ENCODE data around the gene KRTAP10-9. TPM values are rescaled to one million over a fixed set of nuclear protein-coding genes. Genes with fewer than 3 reads are reported as not detected.
"Not testable (repeated sequence)": the region's sequence is repeated elsewhere in the genome, so short reads cannot be mapped to it uniquely, and the experiment has no call there.

KRTAP10-9 gene
- polyA plus RNA-seq, 1 donor (not counting 4 experiments of a cell fraction or from before 2014, with no cell fraction given), result not detected

DNA sequence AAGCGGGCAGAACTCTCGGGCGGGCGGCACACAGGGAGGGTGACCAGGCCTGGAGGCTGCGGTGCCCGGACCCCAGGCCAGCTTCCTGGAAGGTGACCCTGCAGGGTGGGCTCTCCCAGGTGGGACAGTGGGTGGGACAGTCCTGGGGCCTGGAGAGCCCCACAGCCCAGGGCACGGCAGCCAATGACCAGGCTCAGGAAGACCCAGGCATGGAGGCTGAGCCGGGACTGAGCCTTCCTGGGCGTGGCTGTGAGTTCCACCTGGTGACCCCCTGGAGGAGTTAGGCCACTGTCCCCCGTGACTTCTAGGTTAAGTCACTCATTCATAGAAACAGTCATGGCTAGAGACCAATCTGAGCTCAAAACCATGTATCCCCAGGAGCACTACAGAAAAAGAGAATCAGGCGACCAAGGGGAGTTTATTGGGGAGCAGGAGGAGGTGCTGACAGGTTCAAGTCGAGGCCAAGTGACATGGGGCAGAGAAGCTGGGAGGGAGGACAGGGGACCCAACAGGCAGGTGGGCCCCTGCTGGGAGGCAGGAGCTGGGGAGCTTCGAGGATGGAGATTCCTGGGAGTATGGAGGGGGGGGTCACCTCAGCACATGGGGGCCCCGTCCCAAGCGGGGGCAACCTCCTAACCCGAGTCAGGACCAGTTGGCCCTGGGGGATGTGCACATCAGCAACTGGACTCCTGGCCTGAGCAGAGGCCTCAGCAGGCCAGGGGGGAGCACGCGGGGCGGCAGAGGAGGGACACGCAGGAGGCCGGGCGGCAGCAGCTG lies 47.6 kb upstream of the KRTAP10-9 start:
- Histone ChIP-seq H3K9ac (ENCODE audit: control insufficient read depth, extremely low read depth, insufficient read depth, low read length) (no peak overlapping the region), H3K4me3 (ENCODE audit: control insufficient read depth in 2 of 3, extremely low read depth in 1 of 3, insufficient read depth in 2 of 3, low read depth in 1 of 3, low read length in 3 of 3) (no peak overlapping the region), H3K79me2 (ENCODE audit: control insufficient read depth, insufficient read depth, low read length) (no peaks in the 10 kb centered on the region), H3K9me3 (ENCODE audit: control insufficient read depth, low read depth, low read length) (peaks cover 11% of the 10 kb centered on the region), H3K27ac (ENCODE audit: control insufficient read depth, insufficient read depth, low read length) (no peak overlapping the region), H3K4me1 (ENCODE audit: control insufficient read depth, extremely low read depth, insufficient read depth, low read length) (no peaks in the 10 kb centered on the region), H3K9me1 (ENCODE audit: control insufficient read depth, extremely low read depth, insufficient read depth, low read length) (no peaks in the 10 kb centered on the region), H3K27me3 (ENCODE audit: control insufficient read depth, extremely low read depth, insufficient read depth, low read length) (no peaks in the 10 kb centered on the region), H4K20me1 (ENCODE audit: control insufficient read depth, extremely low read depth, insufficient read depth, low read length) (no peaks in the 10 kb centered on the region), H3K36me3 (ENCODE audit: control insufficient read depth in 2 of 2, extremely low read depth in 1 of 2, insufficient read depth in 2 of 2, low read length in 2 of 2) (no peaks in the 10 kb centered on the region), H3K4me2 (ENCODE audit: control insufficient read depth, extremely low read depth, insufficient read depth, low read depth, low read length) (no peak overlapping the region), H2AFZ (ENCODE audit: control insufficient read depth, low read length) (no peak overlapping the region)
- DNase-seq (ENCODE audit: low read depth, low spot score), result no peak
- TF ChIP-seq, protein P1, sequence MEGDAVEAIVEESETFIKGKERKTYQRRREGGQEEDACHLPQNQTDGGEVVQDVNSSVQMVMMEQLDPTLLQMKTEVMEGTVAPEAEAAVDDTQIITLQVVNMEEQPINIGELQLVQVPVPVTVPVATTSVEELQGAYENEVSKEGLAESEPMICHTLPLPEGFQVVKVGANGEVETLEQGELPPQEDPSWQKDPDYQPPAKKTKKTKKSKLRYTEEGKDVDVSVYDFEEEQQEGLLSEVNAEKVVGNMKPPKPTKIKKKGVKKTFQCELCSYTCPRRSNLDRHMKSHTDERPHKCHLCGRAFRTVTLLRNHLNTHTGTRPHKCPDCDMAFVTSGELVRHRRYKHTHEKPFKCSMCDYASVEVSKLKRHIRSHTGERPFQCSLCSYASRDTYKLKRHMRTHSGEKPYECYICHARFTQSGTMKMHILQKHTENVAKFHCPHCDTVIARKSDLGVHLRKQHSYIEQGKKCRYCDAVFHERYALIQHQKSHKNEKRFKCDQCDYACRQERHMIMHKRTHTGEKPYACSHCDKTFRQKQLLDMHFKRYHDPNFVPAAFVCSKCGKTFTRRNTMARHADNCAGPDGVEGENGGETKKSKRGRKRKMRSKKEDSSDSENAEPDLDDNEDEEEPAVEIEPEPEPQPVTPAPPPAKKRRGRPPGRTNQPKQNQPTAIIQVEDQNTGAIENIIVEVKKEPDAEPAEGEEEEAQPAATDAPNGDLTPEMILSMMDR (optimal IDR thresholded peaks at IDR 0.05 in 1 of 3, IDR thresholded peaks at IDR 0.05 in 1 of 3, conservative IDR thresholded peaks at IDR 0.05 in 1 of 3; ENCODE audit: extremely low read depth in 1 of 3, insufficient read depth in 2 of 3, low read length in 3 of 3), result no peak
- TF ChIP-seq EZH2 (IDR thresholded peaks at IDR 0.05; ENCODE audit: low read length), result no peak
- no peak for FAIRE-seq
- dilution Hi-C loops (cut with MboI; ENCODE audit: extremely low pct_ligation_motif_present, low sequenced_read_pairs), result no loop called here

DNA sequence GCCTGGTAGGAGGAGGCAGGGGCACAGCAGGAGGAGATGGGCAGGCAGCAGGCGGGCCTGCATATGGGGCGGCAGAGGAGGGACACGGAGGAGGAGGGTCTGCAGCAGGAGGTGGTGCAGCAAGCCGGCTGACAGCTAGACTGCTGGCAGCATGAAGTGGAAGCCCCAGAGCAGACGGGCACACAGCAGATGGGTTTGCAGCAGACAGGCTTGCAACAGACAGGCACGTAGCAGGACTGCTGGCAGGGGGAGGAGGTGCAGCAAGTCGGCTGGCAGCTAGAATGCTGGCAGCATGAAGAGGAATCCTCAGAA lies 47.1 kb upstream of the KRTAP10-9 start:
- peaks cover 11% of the 10 kb centered on the region for H3K9me3 ChIP-seq (ENCODE audit: control insufficient read depth, low read depth, low read length)
- no peaks in the 10 kb centered on the region for H3K27me3 ChIP-seq (ENCODE audit: control insufficient read depth, extremely low read depth, insufficient read depth, low read length)
- H3K4me3 ChIP-seq (ENCODE audit: control insufficient read depth in 2 of 3, extremely low read depth in 1 of 3, insufficient read depth in 2 of 3, low read depth in 1 of 3, low read length in 3 of 3), result no peak overlapping the region
- H3K4me1 ChIP-seq (ENCODE audit: control insufficient read depth, extremely low read depth, insufficient read depth, low read length), result no peaks in the 10 kb centered on the region
- H3K4me2 ChIP-seq (ENCODE audit: control insufficient read depth, extremely low read depth, insufficient read depth, low read depth, low read length), result no peak overlapping the region
- no peak overlapping the region for H3K27ac ChIP-seq (ENCODE audit: control insufficient read depth, insufficient read depth, low read length)
- H3K36me3 ChIP-seq (ENCODE audit: control insufficient read depth in 2 of 2, extremely low read depth in 1 of 2, insufficient read depth in 2 of 2, low read length in 2 of 2), result no peaks in the 10 kb centered on the region
- dilution Hi-C loops (cut with MboI; ENCODE audit: extremely low pct_ligation_motif_present, low sequenced_read_pairs), result no loop called here
- no peaks in the 10 kb centered on the region for H3K9me1 ChIP-seq (ENCODE audit: control insufficient read depth, extremely low read depth, insufficient read depth, low read length)
- no peak overlapping the region for H3K9ac ChIP-seq (ENCODE audit: control insufficient read depth, extremely low read depth, insufficient read depth, low read length)
- DNase-seq (ENCODE audit: low read depth, low spot score) (no peak), FAIRE-seq (no peak)
- H2AFZ ChIP-seq (ENCODE audit: control insufficient read depth, low read length), result no peak overlapping the region
- TF ChIP-seq EZH2 (IDR thresholded peaks at IDR 0.05; ENCODE audit: low read length), result no peak
- TF ChIP-seq, protein P1 (optimal IDR thresholded peaks at IDR 0.05 in 1 of 3, IDR thresholded peaks at IDR 0.05 in 1 of 3, conservative IDR thresholded peaks at IDR 0.05 in 1 of 3; ENCODE audit: extremely low read depth in 1 of 3, insufficient read depth in 2 of 3, low read length in 3 of 3), result no peak
- H3K79me2 ChIP-seq (ENCODE audit: control insufficient read depth, insufficient read depth, low read length), result no peaks in the 10 kb centered on the region
- H4K20me1 ChIP-seq (ENCODE audit: control insufficient read depth, extremely low read depth, insufficient read depth, low read length), result no peaks in the 10 kb centered on the region

DNA sequence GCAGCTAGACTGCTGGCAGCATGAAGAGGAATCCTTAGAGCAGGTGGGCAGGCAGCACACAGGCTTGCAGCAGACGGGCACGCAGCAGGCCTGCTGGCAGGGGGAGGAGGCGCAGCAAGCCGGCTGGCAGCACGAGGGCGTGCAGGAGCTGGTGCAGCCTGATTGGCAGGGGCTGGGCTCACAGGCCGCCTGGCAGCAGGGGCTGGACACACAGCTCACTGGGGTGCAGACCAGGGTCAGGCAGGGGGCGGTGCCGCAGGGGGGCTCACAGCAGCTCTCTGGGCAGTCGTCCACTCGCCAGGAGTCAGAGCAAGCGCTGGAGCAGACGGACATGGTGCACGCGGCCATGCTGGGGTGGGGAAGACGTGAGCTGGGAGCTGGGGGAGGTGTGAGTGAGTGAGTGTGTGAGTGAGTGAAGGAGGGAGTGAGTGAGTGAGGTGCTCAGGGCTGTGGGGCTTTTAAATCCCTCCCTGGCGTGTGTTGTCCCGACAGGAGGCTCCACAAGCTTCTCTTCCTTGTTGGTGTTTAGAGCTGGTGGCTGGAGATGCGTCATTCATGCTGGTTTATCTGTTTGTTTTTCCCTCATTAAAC lies 46.6 kb upstream of the KRTAP10-9 start, which contains the start of gene KRTAP10-5:
KRTAP10-5 (minus strand) TSS at position 374 of the 591 bp plus-strand sequence; CDS start at position 348, 26 bp downstream.
- H4K20me1 ChIP-seq (ENCODE audit: control insufficient read depth, extremely low read depth, insufficient read depth, low read length); H3K4me1 ChIP-seq (ENCODE audit: control insufficient read depth, extremely low read depth, insufficient read depth, low read length); H3K9me1 ChIP-seq (ENCODE audit: control insufficient read depth, extremely low read depth, insufficient read depth, low read length); DNase-seq (ENCODE audit: low read depth, low spot score); dilution Hi-C loops (cut with MboI; ENCODE audit: extremely low pct_ligation_motif_present, low sequenced_read_pairs); H3K36me3 ChIP-seq (ENCODE audit: control insufficient read depth in 2 of 2, extremely low read depth in 1 of 2, insufficient read depth in 2 of 2, low read length in 2 of 2); H3K4me2 ChIP-seq (ENCODE audit: control insufficient read depth, extremely low read depth, insufficient read depth, low read depth, low read length); H3K9ac ChIP-seq (ENCODE audit: control insufficient read depth, extremely low read depth, insufficient read depth, low read length); H2AFZ ChIP-seq (ENCODE audit: control insufficient read depth, low read length); H3K27ac ChIP-seq (ENCODE audit: control insufficient read depth, insufficient read depth, low read length); H3K4me3 ChIP-seq (ENCODE audit: control insufficient read depth in 2 of 3, extremely low read depth in 1 of 3, insufficient read depth in 2 of 3, low read depth in 1 of 3, low read length in 3 of 3); H3K27me3 ChIP-seq (ENCODE audit: control insufficient read depth, extremely low read depth, insufficient read depth, low read length); H3K79me2 ChIP-seq (ENCODE audit: control insufficient read depth, insufficient read depth, low read length); FAIRE-seq: not testable (repeated sequence)
- peaks cover 11% of the 10 kb centered on the region for H3K9me3 ChIP-seq (ENCODE audit: control insufficient read depth, low read depth, low read length)
